Cardiac septum (tissue), 1 donor: ENCODE data around the gene SRSF10. TPM values are rescaled to one million over a fixed set of nuclear protein-coding genes. Genes with fewer than 3 reads are reported as not detected.
"Not testable (repeated sequence)": the region's sequence is repeated elsewhere in the genome, so short reads cannot be mapped to it uniquely, and the experiment has no call there.

Source experiments
- DNase-seq: peaks from one replicate; pipeline ENCODE4 v3.0.0-alpha.2; 2020; ENCODE audit warnings: low spot score
- intact Hi-C: fragments of 100-400 bp; cut with DNase I; formaldehyde crosslinking; loops from one replicate; pipeline ENCODE4 v1.14.0; 2022
- total RNA-seq: library from RNA; stranded (reverse); fragmentation: NEBNext Ultra II Directional; extraction: Animal tissue kit (Norgen Biotek cat#: 25700); gene quantifications from one replicate; pipeline ENCODE4 v1.2.1, GENCODE V29; 2021
- donor health status: DM: no; HTN: no; CAD: no.

Gene SRSF10
- total RNA-seq, 1 donor from 2014 or later: 63.4 TPM

- no peak for DNase-seq
- intact Hi-C loops: no loop called here
These were observed 16.4 kb downstream of the SRSF10 start for GRCh38 chr1:23963617-23964234.

- intact Hi-C loops: loop anchor here (1.0 kb wide), 1 partner anchor 20 kb away; the partner anchor contains the start of gene SRSF10
- DNase-seq: no peak
These were observed 19.7 kb downstream of the SRSF10 start for GRCh38 chr1:23960291-23961020.

GRCh38 chr1:23959461-23960290 is 20.5 kb downstream of the SRSF10 start, which contains the start of gene PNRC2:
PNRC2 (plus strand) TSS chr1:23959828; CDS start chr1:23961458, 1,630 bp downstream.
- intact Hi-C loops: loop anchor here (1.0 to 2.0 kb wide), 4 partner anchors 18 to 61 kb away; partner anchors contain the start of gene SRSF10
- DNase-seq: peak; percentile 99

- DNase-seq: peak; percentile 91
- intact Hi-C loops: loop anchor here (1.0 to 2.0 kb wide), 3 partner anchors 18 to 62 kb away; no protein-coding TSS in a partner anchor
These were observed 21.2 kb downstream of the SRSF10 start for GRCh38 chr1:23958810-23959460.

- intact Hi-C loops: loop anchor here (2.0 kb wide), 2 partner anchors 37 to 63 kb away; no protein-coding TSS in a partner anchor
- not testable (repeated sequence) for DNase-seq
These were observed 21.9 kb downstream of the SRSF10 start for GRCh38 chr1:23958040-23958809.

- no peak for DNase-seq
- intact Hi-C loops: no loop called here
These were observed 23.0 kb downstream of the SRSF10 start for GRCh38 chr1:23957096-23957495.

- intact Hi-C loops: no loop called here
- no peak for DNase-seq
These were observed 27.1 kb downstream of the SRSF10 start for GRCh38 chr1:23953020-23953419.

GRCh38 chr1:23947366-23947765 is 32.8 kb downstream of the SRSF10 start:
- intact Hi-C loops: no loop called here
- DNase-seq: no peak

GRCh38 chr1:23936481-23937176 is 43.5 kb downstream of the SRSF10 start:
- DNase-seq: no peak
- intact Hi-C loops: no loop called here

- no peak for DNase-seq
- intact Hi-C loops: no loop called here
These were observed 48.6 kb downstream of the SRSF10 start for GRCh38 chr1:23931491-23931880.

- DNase-seq: no peak
- intact Hi-C loops: no loop called here
These were observed 49.2 kb downstream of the SRSF10 start for GRCh38 chr1:23930861-23931490.

- intact Hi-C loops: no loop called here
- DNase-seq: no peak
These were observed 49.9 kb downstream of the SRSF10 start for GRCh38 chr1:23930270-23930669.

GRCh38 chr1:23928789-23929188 is 51.3 kb downstream of the SRSF10 start:
- no peak for DNase-seq
- intact Hi-C loops: loop anchor here (10.0 kb wide), 1 partner anchor 186 kb away; the partner anchor contains the start of gene MYOM3

- DNase-seq: no peak
- intact Hi-C loops: loop anchor here (10.0 kb wide), 1 partner anchor 188 kb away; the partner anchor contains the start of gene MYOM3
These were observed 53.0 kb downstream of the SRSF10 start for GRCh38 chr1:23927097-23927496.

- intact Hi-C loops: loop anchor here (10.0 kb wide), 1 partner anchor 190 kb away; the partner anchor contains the start of gene MYOM3
These were observed 54.8 kb downstream of the SRSF10 start for GRCh38 chr1:23925279-23925678.

GRCh38 chr1:23924601-23925000 is 55.5 kb downstream of the SRSF10 start:
- intact Hi-C loops: loop anchor here (10.0 kb wide), 1 partner anchor 190 kb away; the partner anchor contains the start of gene MYOM3

More at GRCh38 chr1:23925279-23925678, 54.8 kb downstream of the SRSF10 start:
- DNase-seq: no peak

More at GRCh38 chr1:23924601-23925000, 55.5 kb downstream of the SRSF10 start:
- no peak for DNase-seq
